Endothelial cell (in vitro differentiated cells): ENCODE data around the gene NFKB1. TPM values are rescaled to one million over a fixed set of nuclear protein-coding genes. Genes with fewer than 3 reads are reported as not detected.

Source experiments
- DNase-seq: peaks from one replicate; pipeline ENCODE4 v3.0.0; 2021; ENCODE audit warnings: low spot score
- H3K27ac Mint-ChIP-seq: one replicate; pipeline ENCODE4 v1.8.0; 2021; ENCODE audit warnings: mixed read lengths, inconsistent platforms; ENCODE audit not compliant: unreplicated experiment
- H3K27me3 Mint-ChIP-seq: one replicate; pipeline ENCODE4 v1.8.0; 2021; ENCODE audit warnings: mild to moderate bottlenecking, moderate library complexity, mixed read lengths, inconsistent platforms; ENCODE audit not compliant: unreplicated experiment
- H3K36me3 Mint-ChIP-seq: one replicate; pipeline ENCODE4 v1.8.0; 2021; ENCODE audit warnings: mild to moderate bottlenecking, low read depth, mixed read lengths, inconsistent platforms; ENCODE audit not compliant: unreplicated experiment
- H3K4me1 Mint-ChIP-seq: one replicate; pipeline ENCODE4 v1.8.0; 2021; ENCODE audit warnings: mild to moderate bottlenecking, mixed read lengths, inconsistent platforms; ENCODE audit not compliant: unreplicated experiment
- H3K4me3 Mint-ChIP-seq: one replicate; pipeline ENCODE4 v1.8.0; 2021; ENCODE audit warnings: mild to moderate bottlenecking, mixed read lengths, inconsistent platforms; ENCODE audit not compliant: unreplicated experiment
- H3K9me3 Mint-ChIP-seq: one replicate; pipeline ENCODE4 v1.8.0; 2021; ENCODE audit warnings: mixed read lengths, inconsistent platforms; ENCODE audit not compliant: unreplicated experiment
- CTCF ChIP-seq: fragments of 200-600 bp; sonication (generic); IDR thresholded peaks from one replicate; pipeline ENCODE4 v1.5.0; 2021; ENCODE audit warnings: antibody characterized with exemption; ENCODE audit not compliant: unreplicated experiment
- total RNA-seq: library from RNA; stranded (reverse); fragmentation: NEBNext Ultra II Directional; extraction: Animal tissue kit (Norgen Biotek cat#: 25700); gene quantifications from one replicate; pipeline ENCODE4 v1.2.1, GENCODE V29; 2021; ENCODE audit not compliant: unreplicated experiment

NFKB1 gene
- total RNA-seq, 1 donor from 2014 or later: 26.0 TPM

DNA sequence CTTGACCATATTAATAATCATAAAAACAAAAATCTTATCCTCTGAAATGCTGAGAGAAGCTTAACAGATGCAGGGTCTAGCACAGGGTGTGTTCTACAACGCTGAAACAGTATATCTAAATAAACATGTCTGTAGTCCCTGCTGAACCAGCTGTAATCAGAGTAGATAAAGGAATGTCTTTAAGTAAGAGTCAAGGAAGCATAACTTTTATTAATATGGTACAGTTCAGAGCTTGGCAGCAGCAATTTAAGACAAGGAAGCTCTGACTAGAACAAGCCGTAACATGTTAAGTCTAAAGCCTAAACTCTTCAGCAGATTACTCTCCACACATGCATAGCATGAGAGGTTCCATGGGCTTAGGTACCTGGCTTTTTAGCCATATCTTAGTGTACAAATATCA is 36.1 kb downstream of the NFKB1 start:
- no peaks in the 10 kb centered on the region for H3K4me1 Mint-ChIP-seq
- no peak overlapping the region for H3K27ac Mint-ChIP-seq
- peaks cover 9% of the 10 kb centered on the region for H3K36me3 Mint-ChIP-seq
- TF ChIP-seq CTCF: no peak
- no peak overlapping the region for H3K4me3 Mint-ChIP-seq
- peaks cover 2% of the 10 kb centered on the region for H3K27me3 Mint-ChIP-seq
- DNase-seq: no peak
- H3K9me3 Mint-ChIP-seq: no peaks in the 10 kb centered on the region

GRCh38 chr4:102541697-102542096 is 40.5 kb downstream of the NFKB1 start:
- peaks cover 9% of the 10 kb centered on the region for H3K36me3 Mint-ChIP-seq
- H3K27ac Mint-ChIP-seq: no peak overlapping the region
- H3K4me3 Mint-ChIP-seq: no peak overlapping the region
- DNase-seq: peak; percentile 53
- no peaks in the 10 kb centered on the region for H3K9me3 Mint-ChIP-seq
- no peak for TF ChIP-seq CTCF
- peaks cover 2% of the 10 kb centered on the region for H3K27me3 Mint-ChIP-seq
- H3K4me1 Mint-ChIP-seq: no peaks in the 10 kb centered on the region

- H3K9me3 Mint-ChIP-seq: no peaks in the 10 kb centered on the region
- H3K27ac Mint-ChIP-seq: no peak overlapping the region
- peaks cover 9% of the 10 kb centered on the region for H3K36me3 Mint-ChIP-seq
- peaks cover 3% of the 10 kb centered on the region for H3K27me3 Mint-ChIP-seq
- no peak for TF ChIP-seq CTCF
- H3K4me1 Mint-ChIP-seq: no peaks in the 10 kb centered on the region
- no peak for DNase-seq
- H3K4me3 Mint-ChIP-seq: no peak overlapping the region
Observed at GRCh38 chr4:102543030-102543928, 42.1 kb downstream of the NFKB1 start.

DNA sequence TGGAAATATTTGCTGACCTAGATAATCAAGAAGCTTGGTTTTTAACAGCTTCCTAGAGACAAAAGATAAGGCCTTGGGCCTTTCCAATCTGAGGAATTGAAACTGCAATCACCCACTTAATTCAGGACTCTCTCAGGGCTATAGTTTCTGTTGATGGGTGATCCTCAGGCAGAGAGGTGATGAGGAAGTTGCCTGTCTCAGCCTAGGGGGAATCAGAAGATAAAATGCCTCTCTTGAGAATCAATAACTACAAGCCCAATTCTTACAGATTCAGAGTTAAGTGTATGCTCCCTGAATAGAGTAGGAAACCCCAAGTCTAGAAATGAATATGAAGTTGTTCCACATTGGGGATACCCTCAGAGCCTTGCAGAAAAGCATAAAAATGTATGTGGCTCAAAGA is 45.5 kb downstream of the NFKB1 start:
- H3K4me1 Mint-ChIP-seq: no peaks in the 10 kb centered on the region
- TF ChIP-seq CTCF: no peak
- H3K4me3 Mint-ChIP-seq: no peak overlapping the region
- no peaks in the 10 kb centered on the region for H3K36me3 Mint-ChIP-seq
- no peak for DNase-seq
- H3K9me3 Mint-ChIP-seq: no peaks in the 10 kb centered on the region
- peaks cover 1% of the 10 kb centered on the region for H3K27me3 Mint-ChIP-seq
- peak overlapping the region; percentile 22 for H3K27ac Mint-ChIP-seq

- H3K4me3 Mint-ChIP-seq: no peak overlapping the region
- peaks cover 8% of the 10 kb centered on the region for H3K4me1 Mint-ChIP-seq
Observed at GRCh38 chr4:102547973-102548372, 46.8 kb downstream of the NFKB1 start.

More at GRCh38 chr4:102547973-102548372, 46.8 kb downstream of the NFKB1 start:
- Mint-ChIP-seq H3K27ac (no peak overlapping the region), H3K9me3 (no peaks in the 10 kb centered on the region), H3K36me3 (no peaks in the 10 kb centered on the region), H3K27me3 (peaks cover 1% of the 10 kb centered on the region)
- no peak for TF ChIP-seq CTCF
- no peak for DNase-seq
